Coronary artery (tissue), 2 donors: ENCODE measurements around the gene SLC25A53.
A peak's percentile ranks its signal among the peaks of the same experiment; 100 is the strongest.

ENCODE experiments used
- DNase-seq: peaks from one replicate; pipeline ENCODE4 v3.0.0-alpha.2; 2017; ENCODE audit warnings: low spot score
- H3K27ac ChIP-seq, 2 donors: fragments of 200-600 bp; sonication (generic); one replicate each; pipeline ENCODE4 v1.5.1; 2016 to 2019
- H3K4me3 ChIP-seq: fragments of 200-600 bp; sonication (generic); 2 replicates; pipeline ENCODE4 v1.5.1; 2016; ENCODE audit warnings: mild to moderate bottlenecking, moderate library complexity
- CTCF ChIP-seq: fragments of 200-600 bp; sonication (generic); IDR thresholded peaks from one replicate; pipeline ENCODE4 v1.5.1; 2019; ENCODE audit warnings: antibody characterized with exemption

Gene SLC25A53

GRCh38 chrX:104134583-104135261 is 22.1 kb downstream of the SLC25A53 start:
- TF ChIP-seq CTCF: no peak
- DNase-seq: no peak
- Histone ChIP-seq H3K4me3 (no peak overlapping the region), H3K27ac (no peak overlapping the region)

- Histone ChIP-seq H3K27ac (no peak overlapping the region), H3K4me3 (no peak overlapping the region)
- no peak for TF ChIP-seq CTCF
- no peak for DNase-seq
Observed at GRCh38 chrX:104130808-104131207, 26.0 kb downstream of the SLC25A53 start.

- Histone ChIP-seq H3K27ac (no peak overlapping the region), H3K4me3 (no peak overlapping the region)
- no peak for DNase-seq
- no peak for TF ChIP-seq CTCF
Observed at GRCh38 chrX:104126856-104127255, 30.0 kb downstream of the SLC25A53 start.

- H3K4me3 ChIP-seq: no peak overlapping the region
- no peak for TF ChIP-seq CTCF
- H3K27ac ChIP-seq: no peak overlapping the region
- DNase-seq: no peak
Observed at GRCh38 chrX:104122829-104123228, 34.0 kb downstream of the SLC25A53 start.

- DNase-seq: no peak
- TF ChIP-seq CTCF: no peak
- H3K4me3 ChIP-seq: no peak overlapping the region
- H3K27ac ChIP-seq: no peak overlapping the region
Observed at GRCh38 chrX:104118765-104119164, 38.0 kb downstream of the SLC25A53 start.

GRCh38 chrX:104117759-104118158 is 39.0 kb downstream of the SLC25A53 start:
- Histone ChIP-seq H3K4me3 (no peak overlapping the region), H3K27ac (no peak overlapping the region)
- no peak for DNase-seq
- TF ChIP-seq CTCF: no peak

- Histone ChIP-seq H3K27ac (peak overlapping the region; percentile 67 to 88), H3K4me3 (peak overlapping the region; percentile 81)
- DNase-seq: no peak
- TF ChIP-seq CTCF: no peak
Observed at GRCh38 chrX:104113222-104113965, 43.4 kb downstream of the SLC25A53 start.
